GM18526 (cell line): ENCODE results near the gene ZFR2.

Source experiments
- POLR2A ChIP-seq: IDR thresholded peaks from 3 replicates; pipeline ENCODE4 v1.6.1; 2011; ENCODE audit not compliant: insufficient read length; ENCODE audit errors: extremely low read depth

Gene ZFR2

DNA sequence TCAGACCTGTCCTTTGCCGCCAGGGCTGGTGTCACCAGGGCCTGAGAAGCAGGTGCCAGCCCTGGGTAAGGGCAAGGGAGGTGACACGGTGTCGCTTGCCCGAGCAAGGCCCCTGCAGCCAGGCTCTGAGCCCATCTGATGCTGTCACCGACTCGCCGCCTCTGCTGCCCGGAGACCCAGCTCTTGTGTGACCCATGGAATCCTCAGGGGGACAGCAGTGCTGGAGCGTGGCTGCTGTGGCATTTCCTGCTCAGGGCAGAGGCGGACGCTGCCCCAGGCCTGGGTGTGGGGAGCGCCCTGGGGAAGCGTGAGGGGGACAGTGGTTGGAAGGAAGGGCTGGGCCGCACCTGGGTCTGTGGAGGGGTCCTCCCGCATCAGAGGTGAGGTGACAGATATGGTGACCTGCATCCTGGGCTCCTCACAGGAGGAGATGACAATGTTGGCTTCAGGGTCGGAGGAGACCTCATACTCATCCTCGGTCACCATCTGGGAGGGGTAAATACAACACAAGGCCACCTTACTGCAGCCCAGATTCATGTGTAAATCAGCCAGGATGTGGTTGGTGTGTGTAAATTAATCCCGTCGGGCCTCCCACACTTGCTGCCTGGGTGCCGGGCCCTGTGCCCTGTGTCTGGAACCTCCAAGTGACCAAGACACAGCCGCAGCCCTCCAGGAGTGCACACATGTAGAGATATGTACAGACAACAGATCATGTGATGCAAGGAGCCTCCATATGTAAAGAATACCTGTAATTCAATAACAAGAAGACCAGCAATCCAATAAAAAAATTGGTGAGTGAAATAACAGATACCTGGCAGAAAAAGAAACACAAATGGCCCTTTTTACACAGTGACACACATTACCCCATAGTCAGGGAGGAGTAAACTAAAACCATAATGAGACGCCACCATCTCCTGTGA, 55.1 kb downstream of the ZFR2 start:
- TF ChIP-seq POLR2A, result no peak

DNA sequence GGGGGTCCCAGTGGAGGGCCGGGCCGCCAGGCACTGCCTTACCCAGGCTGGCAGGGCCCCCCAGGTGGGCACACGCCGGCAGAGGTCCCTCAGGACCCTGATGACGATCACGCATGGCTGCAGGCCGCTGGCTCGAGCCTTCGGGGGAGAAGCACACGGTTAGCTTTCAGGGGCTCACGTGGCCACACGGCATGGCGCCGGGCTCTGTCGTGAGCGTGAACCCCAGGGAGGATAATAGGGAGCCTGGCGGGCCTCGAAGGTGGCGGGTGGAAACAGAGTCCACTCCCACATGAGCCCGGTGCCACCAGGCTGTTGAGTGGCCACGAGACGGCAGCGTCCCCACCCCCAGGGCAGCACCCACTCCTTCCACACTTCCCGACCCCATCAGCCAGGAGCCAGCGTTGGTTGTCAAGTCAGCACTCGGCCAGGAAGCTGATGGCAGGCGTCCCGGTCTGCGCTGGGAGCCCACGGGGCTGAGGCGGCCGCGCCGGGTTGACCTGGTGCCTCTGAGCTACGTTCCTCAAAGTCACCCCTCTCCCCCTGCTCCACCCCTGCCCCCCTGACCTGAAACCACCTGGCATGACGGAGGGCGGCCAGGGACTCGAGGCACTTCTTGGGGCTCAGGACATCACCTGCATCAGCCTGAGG, 58.0 kb downstream of the ZFR2 start:
- no peak for TF ChIP-seq POLR2A

GRCh38 chr19:3809881-3810707, 58.7 kb downstream of the ZFR2 start:
- TF ChIP-seq POLR2A, result peak; percentile 15

DNA sequence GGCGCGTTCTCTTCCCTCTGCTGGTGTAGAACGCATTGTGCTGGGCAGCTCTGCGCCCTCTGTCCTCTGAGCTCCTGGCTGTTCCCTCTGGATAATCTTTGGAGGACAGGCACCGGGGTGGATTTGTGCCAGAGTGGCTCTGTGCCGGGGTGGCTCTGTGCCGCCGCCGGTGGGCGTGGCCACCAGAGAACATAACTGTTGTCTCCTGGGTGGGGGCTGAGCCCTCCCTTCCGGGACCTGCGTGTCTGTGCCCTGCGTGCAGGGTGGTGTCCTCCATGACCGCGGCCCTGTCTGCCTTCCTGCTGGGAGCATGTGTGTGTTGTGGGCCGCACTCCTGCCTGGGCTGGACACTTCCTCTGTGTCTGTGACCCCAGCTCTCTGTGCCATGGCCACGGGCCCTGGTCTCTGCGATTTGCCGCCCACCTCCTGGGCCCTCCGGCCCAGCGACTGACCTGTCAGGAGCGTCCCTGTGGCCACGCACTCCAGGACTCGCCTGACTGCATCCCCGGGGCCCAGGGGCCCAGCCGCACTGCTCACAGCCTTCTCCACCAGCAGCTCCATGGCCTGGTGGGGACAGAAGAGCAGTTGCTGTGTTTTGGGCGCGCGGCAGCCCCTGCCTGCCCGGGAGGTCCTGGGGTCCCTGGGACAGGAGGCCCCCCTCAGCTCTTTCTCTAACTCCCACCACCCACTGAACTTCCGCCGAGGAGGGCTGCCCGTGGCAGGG, 60.3 kb downstream of the ZFR2 start:
- no peak for TF ChIP-seq POLR2A

DNA sequence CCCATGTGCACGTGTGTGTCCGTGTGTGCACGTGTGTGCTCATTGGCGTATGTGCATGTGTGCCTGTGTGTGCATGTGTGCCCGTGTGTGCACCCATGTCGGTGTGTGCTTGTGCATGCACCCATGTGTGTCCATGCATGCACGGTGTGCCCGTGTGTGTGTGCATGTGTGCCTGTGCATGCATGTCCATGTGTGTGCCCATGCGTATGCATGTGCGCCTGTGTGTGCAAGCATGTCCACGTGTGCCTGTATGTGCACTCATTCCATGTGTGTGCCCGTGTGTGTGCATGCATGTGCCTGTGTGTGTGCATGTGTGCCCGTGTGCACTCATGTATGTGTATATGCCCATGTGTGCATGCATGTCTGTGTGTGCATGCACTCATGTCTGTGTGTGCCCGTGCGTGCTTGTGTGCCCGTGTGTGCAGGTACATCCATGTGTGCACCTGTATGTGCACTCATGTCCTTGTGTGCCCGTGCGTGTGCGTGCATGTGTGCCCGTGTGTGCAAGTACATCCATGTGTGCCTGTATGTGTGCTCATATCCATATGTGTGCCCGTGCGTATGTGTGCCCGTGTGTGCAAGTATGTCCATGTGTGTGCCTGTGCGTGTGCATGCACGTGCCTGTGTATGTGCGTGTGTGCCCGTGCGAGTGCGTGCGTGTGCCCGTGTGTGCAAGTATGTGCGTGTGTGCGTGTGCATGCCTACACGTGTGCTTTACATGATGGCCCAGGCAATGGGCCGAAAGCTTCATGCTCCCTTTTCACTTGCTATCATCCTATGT, 61.1 kb downstream of the ZFR2 start:
- no peak for TF ChIP-seq POLR2A

- TF ChIP-seq POLR2A, result no peak
These were observed 61.7 kb downstream of the ZFR2 start for GRCh38 chr19:3807131-3807480.

DNA sequence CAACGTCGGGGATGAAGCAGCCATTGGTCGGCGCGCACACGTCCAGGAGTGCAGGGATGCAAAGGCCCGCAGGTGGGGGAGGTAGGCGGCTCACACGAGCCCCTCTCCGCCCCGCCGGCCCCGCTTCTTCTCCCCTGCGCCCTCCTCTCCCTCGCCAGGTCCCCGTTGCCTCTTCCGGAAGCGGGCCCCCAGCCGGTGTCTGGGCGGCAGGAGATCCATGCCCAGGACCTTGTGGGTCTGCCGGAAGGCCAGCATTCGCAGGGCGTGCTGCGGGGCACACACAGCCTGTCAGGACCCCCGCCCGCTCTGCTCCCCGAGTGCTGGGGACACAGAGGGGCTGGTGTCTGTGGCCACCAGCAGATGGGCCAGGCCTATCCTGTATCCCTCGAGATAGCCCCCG, 63.0 kb downstream of the ZFR2 start:
- TF ChIP-seq POLR2A, result no peak

GRCh38 chr19:3804429-3804828, 64.4 kb downstream of the ZFR2 start:
- TF ChIP-seq POLR2A, result no peak

DNA sequence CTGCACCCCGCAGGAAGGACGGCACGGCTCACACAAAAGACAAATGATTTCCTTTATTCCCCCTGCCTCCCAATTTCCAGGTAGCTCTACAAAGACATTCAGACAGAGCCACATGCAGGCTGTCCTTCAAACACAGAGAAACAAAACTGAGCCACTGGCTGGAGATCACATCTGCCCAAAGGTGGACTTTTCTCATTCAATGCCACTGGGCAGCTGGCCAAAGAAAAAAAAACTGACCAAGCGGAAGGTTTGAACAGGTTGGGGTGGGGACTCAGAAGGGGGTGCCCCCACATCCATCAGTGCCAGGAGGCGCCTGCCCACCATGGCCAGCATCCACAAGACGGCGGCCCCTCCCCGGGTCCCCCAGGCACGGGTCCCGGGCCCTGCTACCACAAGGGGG, 64.9 kb downstream of the ZFR2 start:
- TF ChIP-seq POLR2A, result no peak

GRCh38 chr19:3803114-3803888, 65.5 kb downstream of the ZFR2 start:
- no peak for TF ChIP-seq POLR2A

GRCh38 chr19:3801412-3802096, 67.3 kb downstream of the ZFR2 start:
- no peak for TF ChIP-seq POLR2A

- no peak for TF ChIP-seq POLR2A
These were observed 67.8 kb downstream of the ZFR2 start for GRCh38 chr19:3800996-3801395.

- no peak for TF ChIP-seq POLR2A
These were observed 70.7 kb downstream of the ZFR2 start for GRCh38 chr19:3798137-3798536.
